Measurements from ENCODE around the gene GRIK3.

The GRIK3 gene

DNA sequence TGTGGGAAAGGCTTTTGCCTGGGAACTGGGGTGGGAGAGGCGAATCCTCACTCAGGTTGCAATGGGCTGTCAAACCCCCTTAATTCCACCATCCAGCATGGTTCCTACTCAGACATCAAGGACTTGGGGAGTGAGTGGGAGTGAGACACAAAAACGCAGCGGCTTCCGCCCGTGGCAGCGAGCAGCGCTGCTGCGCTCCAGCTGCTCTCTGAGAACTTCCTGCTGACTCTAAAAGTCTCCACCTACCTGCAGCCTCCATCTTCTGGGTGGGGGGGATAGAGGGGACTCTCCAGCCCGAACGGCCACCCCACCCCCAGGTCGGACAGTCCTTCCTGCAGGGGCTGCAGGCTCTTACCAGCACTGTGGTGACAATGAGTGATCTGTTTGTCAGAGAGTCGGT is 184.4 kb downstream of the GRIK3 start:
- Mint-ChIP-seq H3K4me1 (ENCODE audit: low read depth) (no peaks in the 10 kb centered on the region), H3K4me3 (no peak overlapping the region), H3K27ac (no peak overlapping the region), H3K36me3 (ENCODE audit: low read depth) (no peaks in the 10 kb centered on the region), H3K9me3 (no peaks in the 10 kb centered on the region), H3K27me3 (peaks cover 14% of the 10 kb centered on the region)
- intact Hi-C loops (cut with micrococcal nuclease): no loop called here

GRCh38 chr1:36847761-36848160 is 186.6 kb downstream of the GRIK3 start:
- no peaks in the 10 kb centered on the region for H3K9me3 Mint-ChIP-seq
- intact Hi-C loops (cut with micrococcal nuclease): no loop called here
- H3K27ac Mint-ChIP-seq: no peak overlapping the region
- peaks cover 14% of the 10 kb centered on the region for H3K27me3 Mint-ChIP-seq
- H3K4me1 Mint-ChIP-seq (ENCODE audit: low read depth): no peaks in the 10 kb centered on the region
- no peak overlapping the region for H3K4me3 Mint-ChIP-seq
- H3K36me3 Mint-ChIP-seq (ENCODE audit: low read depth): no peaks in the 10 kb centered on the region

DNA sequence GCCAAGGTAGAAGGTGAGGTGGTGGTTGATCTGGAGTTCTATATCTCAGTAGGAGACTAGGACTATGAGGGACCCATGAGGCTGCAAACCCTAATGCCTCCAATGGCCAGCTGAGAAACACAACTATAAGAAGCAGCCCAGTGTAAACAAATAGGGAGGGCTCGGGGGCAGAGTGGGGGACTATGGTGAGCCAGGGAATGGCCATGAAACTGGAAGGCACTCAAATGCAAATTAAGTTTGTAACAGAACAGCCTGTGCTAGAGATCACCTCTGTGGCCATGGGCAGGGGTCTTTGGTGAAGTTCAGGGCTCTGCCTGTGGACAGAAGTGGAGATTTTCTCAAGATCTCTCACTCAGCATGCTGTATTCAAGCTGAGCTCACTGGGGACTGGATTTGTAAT is 187.1 kb downstream of the GRIK3 start:
- Mint-ChIP-seq H3K4me3 (no peak overlapping the region), H3K27ac (no peak overlapping the region), H3K36me3 (ENCODE audit: low read depth) (no peaks in the 10 kb centered on the region), H3K27me3 (peaks cover 14% of the 10 kb centered on the region), H3K4me1 (ENCODE audit: low read depth) (no peaks in the 10 kb centered on the region), H3K9me3 (no peaks in the 10 kb centered on the region)
- intact Hi-C loops (cut with micrococcal nuclease): no loop called here

DNA sequence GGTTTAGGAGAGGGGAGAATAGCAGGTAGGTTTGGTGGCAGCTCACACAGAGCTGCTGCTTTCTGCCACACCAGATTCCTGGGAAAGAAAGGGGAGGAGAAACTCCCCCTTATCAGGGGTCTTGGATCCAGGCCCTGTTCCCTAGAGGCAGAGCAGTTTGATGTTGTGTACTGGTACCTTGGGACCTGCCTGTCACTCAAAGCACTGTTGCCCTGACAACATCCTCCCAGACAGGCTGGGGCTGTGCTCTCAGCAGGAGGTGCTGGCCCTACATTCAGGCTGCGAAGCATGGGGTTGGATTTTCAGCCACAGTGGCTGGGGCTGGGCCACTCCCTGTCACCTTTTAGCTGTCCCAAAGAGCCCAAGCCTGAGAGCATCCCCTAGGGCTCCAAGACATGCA is 188.0 kb downstream of the GRIK3 start:
- H3K27ac Mint-ChIP-seq: no peak overlapping the region
- H3K27me3 Mint-ChIP-seq: peaks cover 10% of the 10 kb centered on the region
- no peak overlapping the region for H3K4me3 Mint-ChIP-seq
- intact Hi-C loops (cut with micrococcal nuclease): no loop called here
- H3K4me1 Mint-ChIP-seq (ENCODE audit: low read depth): no peaks in the 10 kb centered on the region
- H3K36me3 Mint-ChIP-seq (ENCODE audit: low read depth): no peaks in the 10 kb centered on the region
- H3K9me3 Mint-ChIP-seq: no peaks in the 10 kb centered on the region

- Mint-ChIP-seq H3K9me3 (no peaks in the 10 kb centered on the region), H3K36me3 (ENCODE audit: low read depth) (no peaks in the 10 kb centered on the region), H3K4me1 (ENCODE audit: low read depth) (no peaks in the 10 kb centered on the region), H3K27me3 (peaks cover 10% of the 10 kb centered on the region), H3K27ac (no peak overlapping the region), H3K4me3 (no peak overlapping the region)
- intact Hi-C loops (cut with micrococcal nuclease): no loop called here
Observed at GRCh38 chr1:36845802-36846201, 188.5 kb downstream of the GRIK3 start.

GRCh38 chr1:36844917-36845316 is 189.4 kb downstream of the GRIK3 start:
- peaks cover 10% of the 10 kb centered on the region for H3K27me3 Mint-ChIP-seq
- intact Hi-C loops (cut with micrococcal nuclease): no loop called here
- H3K4me3 Mint-ChIP-seq: no peak overlapping the region
- no peaks in the 10 kb centered on the region for H3K9me3 Mint-ChIP-seq
- no peak overlapping the region for H3K27ac Mint-ChIP-seq
- no peaks in the 10 kb centered on the region for H3K4me1 Mint-ChIP-seq (ENCODE audit: low read depth)
- H3K36me3 Mint-ChIP-seq (ENCODE audit: low read depth): no peaks in the 10 kb centered on the region

DNA sequence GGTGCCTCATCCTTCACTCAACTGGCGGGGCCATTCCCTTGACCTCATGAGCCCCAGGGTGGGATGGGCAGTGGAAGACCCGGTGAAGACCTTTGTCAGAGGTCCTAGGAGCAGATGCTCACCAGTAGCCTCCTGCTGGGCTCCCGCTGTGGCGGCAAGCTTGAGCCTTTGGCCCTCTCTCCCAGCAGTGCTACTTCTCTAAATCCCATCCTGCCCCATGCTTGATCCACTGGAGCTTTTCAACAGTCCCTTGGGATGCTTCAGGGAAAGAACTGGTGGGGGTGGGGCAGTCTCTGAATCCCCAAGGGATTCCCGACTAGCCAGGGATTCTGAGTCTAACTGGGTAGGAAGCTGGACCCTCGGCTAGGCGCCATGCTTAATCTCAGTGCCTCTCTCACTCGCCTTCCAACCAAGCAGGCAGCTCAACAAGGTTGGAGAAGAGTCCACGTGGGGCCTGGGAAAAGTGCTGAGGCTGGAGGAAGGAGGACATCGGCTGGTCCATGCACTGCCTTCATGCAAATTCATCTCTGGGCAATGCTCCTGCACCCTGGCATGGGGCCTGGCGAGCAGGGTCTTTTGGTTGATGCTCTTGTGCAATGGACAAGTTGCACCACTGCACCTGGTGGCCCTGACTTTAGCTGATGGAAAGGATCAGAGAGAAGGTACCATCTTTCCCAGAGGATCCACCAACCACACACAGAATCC is 190.3 kb downstream of the GRIK3 start:
- Mint-ChIP-seq H3K9me3 (no peaks in the 10 kb centered on the region), H3K4me3 (no peak overlapping the region), H3K27ac (no peak overlapping the region), H3K36me3 (ENCODE audit: low read depth) (no peaks in the 10 kb centered on the region), H3K4me1 (ENCODE audit: low read depth) (no peaks in the 10 kb centered on the region), H3K27me3 (peaks cover 7% of the 10 kb centered on the region)
- intact Hi-C loops (cut with micrococcal nuclease): no loop called here

DNA sequence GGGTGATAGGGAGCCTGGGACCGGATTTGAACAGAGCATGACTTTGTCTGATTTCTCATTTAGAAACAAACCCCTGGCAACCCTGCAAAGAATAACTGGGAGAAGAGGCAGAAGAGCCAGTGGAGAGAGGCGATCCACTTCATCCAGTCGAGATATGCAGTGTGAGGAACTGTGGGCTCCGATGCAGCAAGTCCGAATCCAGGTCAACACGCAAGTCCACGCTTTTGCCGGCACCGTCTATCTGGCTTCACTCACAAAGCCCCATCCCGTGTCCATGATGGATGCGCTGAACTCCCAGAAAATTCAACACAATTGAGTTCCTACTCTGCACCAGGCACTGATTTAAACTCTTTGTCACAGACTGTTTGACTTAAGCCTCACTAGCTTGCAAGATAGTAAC is 191.3 kb downstream of the GRIK3 start:
- H3K9me3 Mint-ChIP-seq: no peaks in the 10 kb centered on the region
- no peak overlapping the region for H3K4me3 Mint-ChIP-seq
- no peak overlapping the region for H3K27ac Mint-ChIP-seq
- H3K4me1 Mint-ChIP-seq (ENCODE audit: low read depth): no peaks in the 10 kb centered on the region
- intact Hi-C loops (cut with micrococcal nuclease): no loop called here
- peaks cover 5% of the 10 kb centered on the region for H3K27me3 Mint-ChIP-seq
- H3K36me3 Mint-ChIP-seq (ENCODE audit: low read depth): no peaks in the 10 kb centered on the region

DNA sequence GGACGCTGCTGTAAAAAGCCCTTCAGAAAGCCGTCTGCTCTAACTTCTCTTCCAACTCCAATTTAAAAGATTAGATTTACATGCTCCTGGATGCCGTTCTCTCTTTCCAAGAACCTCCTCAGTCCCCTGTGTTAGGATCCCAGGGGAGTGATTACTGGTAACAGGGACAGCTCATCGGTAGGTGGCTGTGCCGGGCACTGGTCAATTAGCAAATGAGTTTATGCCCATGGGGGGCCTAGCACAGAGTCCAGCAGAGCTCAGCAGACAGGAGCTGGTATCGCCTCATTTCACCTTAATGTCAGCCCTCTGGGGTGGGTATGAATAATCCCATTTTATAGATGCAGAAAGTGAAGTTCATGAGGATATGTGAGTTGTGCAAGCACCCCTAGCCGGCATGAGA is 191.9 kb downstream of the GRIK3 start:
- no peak overlapping the region for H3K27ac Mint-ChIP-seq
- H3K27me3 Mint-ChIP-seq: peaks cover 3% of the 10 kb centered on the region
- H3K9me3 Mint-ChIP-seq: no peaks in the 10 kb centered on the region
- H3K4me3 Mint-ChIP-seq: no peak overlapping the region
- no peaks in the 10 kb centered on the region for H3K36me3 Mint-ChIP-seq (ENCODE audit: low read depth)
- no peaks in the 10 kb centered on the region for H3K4me1 Mint-ChIP-seq (ENCODE audit: low read depth)
- intact Hi-C loops (cut with micrococcal nuclease): no loop called here

- no peak overlapping the region for H3K4me3 Mint-ChIP-seq
- H3K9me3 Mint-ChIP-seq: no peaks in the 10 kb centered on the region
- H3K36me3 Mint-ChIP-seq (ENCODE audit: low read depth): no peaks in the 10 kb centered on the region
- intact Hi-C loops (cut with micrococcal nuclease): no loop called here
- H3K27me3 Mint-ChIP-seq: peaks cover 4% of the 10 kb centered on the region
- no peaks in the 10 kb centered on the region for H3K4me1 Mint-ChIP-seq (ENCODE audit: low read depth)
- no peak overlapping the region for H3K27ac Mint-ChIP-seq
Observed at GRCh38 chr1:36839485-36839884, 194.8 kb downstream of the GRIK3 start.

GRCh38 chr1:36838888-36839287 is 195.4 kb downstream of the GRIK3 start:
- Mint-ChIP-seq H3K27me3 (peaks cover 4% of the 10 kb centered on the region), H3K4me1 (ENCODE audit: low read depth) (no peaks in the 10 kb centered on the region), H3K4me3 (no peak overlapping the region), H3K9me3 (no peaks in the 10 kb centered on the region), H3K27ac (no peak overlapping the region), H3K36me3 (ENCODE audit: low read depth) (no peaks in the 10 kb centered on the region)
- intact Hi-C loops (cut with micrococcal nuclease): no loop called here

DNA sequence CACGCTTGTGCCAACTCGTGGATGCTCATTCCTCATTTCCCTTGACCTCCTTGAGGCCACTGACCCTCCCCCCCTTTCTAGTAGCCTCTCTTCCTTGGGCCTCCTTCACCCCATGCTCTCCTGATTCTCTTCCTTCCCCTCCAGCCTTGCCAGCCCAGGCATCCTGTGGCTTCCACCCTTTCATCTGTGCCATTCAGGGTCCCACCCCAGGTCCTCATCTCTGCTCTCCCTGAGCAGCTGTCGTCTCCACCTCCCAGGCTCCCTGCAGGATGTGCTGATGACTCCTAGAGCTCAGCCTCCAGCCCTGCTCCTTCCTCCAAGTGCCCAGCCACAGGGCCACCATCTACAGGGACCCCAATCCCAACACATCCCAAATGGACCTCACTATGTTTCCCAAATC is 197.4 kb downstream of the GRIK3 start:
- intact Hi-C loops (cut with micrococcal nuclease): no loop called here
- H3K4me1 Mint-ChIP-seq (ENCODE audit: low read depth): no peaks in the 10 kb centered on the region
- no peaks in the 10 kb centered on the region for H3K9me3 Mint-ChIP-seq
- no peak overlapping the region for H3K27ac Mint-ChIP-seq
- H3K4me3 Mint-ChIP-seq: no peak overlapping the region
- peaks cover 7% of the 10 kb centered on the region for H3K27me3 Mint-ChIP-seq
- H3K36me3 Mint-ChIP-seq (ENCODE audit: low read depth): no peaks in the 10 kb centered on the region

- Mint-ChIP-seq H3K36me3 (ENCODE audit: low read depth) (no peaks in the 10 kb centered on the region), H3K27me3 (peaks cover 8% of the 10 kb centered on the region), H3K4me1 (ENCODE audit: low read depth) (no peaks in the 10 kb centered on the region), H3K4me3 (no peak overlapping the region), H3K9me3 (no peaks in the 10 kb centered on the region), H3K27ac (no peak overlapping the region)
- intact Hi-C loops (cut with micrococcal nuclease): no loop called here
Observed at GRCh38 chr1:36836196-36836883, 198.0 kb downstream of the GRIK3 start.

DNA sequence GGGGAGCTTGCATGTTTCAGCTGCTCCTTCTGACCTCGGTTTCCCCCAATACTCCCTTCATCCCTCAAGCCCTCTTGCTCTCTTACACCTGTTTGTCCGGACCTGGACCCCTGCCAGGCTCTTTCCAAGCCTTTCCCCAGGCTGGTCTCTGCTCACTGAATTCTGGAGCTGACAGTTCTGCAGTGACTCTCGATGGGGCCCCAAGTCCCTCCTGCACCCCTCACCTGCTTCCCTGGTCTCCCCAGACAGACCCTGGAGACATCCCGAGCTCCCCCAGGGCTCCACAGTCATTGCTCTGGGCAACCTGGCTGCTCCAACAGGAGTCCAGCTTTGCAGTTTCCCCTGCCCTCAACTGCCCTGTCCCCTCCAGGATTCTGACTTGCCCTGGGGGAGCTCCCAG is 198.6 kb downstream of the GRIK3 start:
- intact Hi-C loops (cut with micrococcal nuclease): no loop called here
- Mint-ChIP-seq H3K36me3 (ENCODE audit: low read depth) (no peaks in the 10 kb centered on the region), H3K27ac (no peak overlapping the region), H3K27me3 (peaks cover 8% of the 10 kb centered on the region), H3K4me3 (no peak overlapping the region), H3K9me3 (no peaks in the 10 kb centered on the region), H3K4me1 (ENCODE audit: low read depth) (no peaks in the 10 kb centered on the region)
